Epithelial cell of proximal tubule (primary cell): ENCODE results near the gene TMEM196. TPM values are rescaled to one million over a fixed set of nuclear protein-coding genes. Genes with fewer than 3 reads are reported as not detected.

ENCODE experiments used
- DNase-seq: peaks from one replicate; pipeline ENCODE4 v3.0.0-alpha.2; 2011; ENCODE audit warnings: low read depth
- H3K4me3 ChIP-seq: 2 replicates; pipeline ENCODE4 v1.5.1; 2011; ENCODE audit warnings: low read depth, mild to moderate bottlenecking, low read length
- CTCF ChIP-seq: conservative IDR thresholded peaks from 2 replicates; pipeline ENCODE4 v1.5.1; 2012; ENCODE audit warnings: low read depth, mild to moderate bottlenecking, low read length
- total RNA-seq: library from RNA; depleted of rRNA; stranded (reverse); fragments of >200 nt; gene quantifications from 2 replicates; pipeline ENCODE4 v1.2.3, GENCODE V29; 2015

The TMEM196 gene
- total RNA-seq, result not detected in 2 replicates

DNA sequence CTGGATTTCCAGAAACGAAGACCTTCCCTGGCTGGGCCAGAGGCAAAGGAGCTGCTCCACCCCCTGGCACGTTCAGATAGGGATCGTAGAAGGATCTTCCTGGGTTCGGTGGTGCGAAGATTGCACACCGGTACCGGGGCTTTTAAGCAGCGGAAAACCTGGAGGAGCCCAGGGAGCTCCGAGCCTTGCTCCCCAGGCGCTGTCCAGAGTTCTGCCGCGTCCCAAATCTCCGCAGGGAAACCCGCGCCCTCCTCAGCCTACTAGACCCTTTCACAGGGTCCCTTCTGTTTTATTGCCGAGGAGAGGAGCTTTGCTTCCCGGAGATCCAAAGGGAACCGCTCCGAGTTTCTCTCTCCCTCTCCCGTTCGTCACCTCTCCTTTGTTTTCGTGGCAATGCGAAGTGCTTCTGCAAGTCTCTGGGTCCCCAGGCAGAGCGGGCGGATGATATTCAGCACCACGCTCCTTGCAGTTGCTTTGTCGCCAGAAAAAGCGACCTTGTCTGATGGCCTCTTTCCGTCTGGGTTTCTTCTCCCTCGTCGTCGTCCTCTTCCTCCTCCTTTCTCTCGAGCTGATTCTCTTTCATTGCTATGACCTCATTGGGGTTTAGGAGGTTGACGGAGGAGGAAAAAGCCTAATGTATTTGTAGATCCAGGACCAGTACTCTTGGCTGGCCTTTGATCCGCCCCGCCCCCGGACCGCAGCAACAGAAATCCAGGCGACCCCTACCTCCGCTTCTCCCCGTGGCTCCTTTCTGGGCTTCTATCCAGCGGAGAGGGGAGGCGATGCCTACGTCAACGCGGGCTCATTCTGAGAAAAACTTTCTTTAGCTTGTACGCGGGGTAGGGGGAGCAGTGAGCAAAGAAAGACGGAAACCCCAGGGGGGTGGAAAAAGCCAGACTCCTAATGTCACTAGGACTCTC is at the start of gene TMEM196:
TMEM196 (minus strand) TSS at position 777 of the 920 bp plus-strand sequence. CDS start 921 bp downstream, outside the sequence.
- TF ChIP-seq CTCF, result no peak
- H3K4me3 ChIP-seq, result peak within 1 kb of the TSS; percentile 61
- no peak for DNase-seq

DNA sequence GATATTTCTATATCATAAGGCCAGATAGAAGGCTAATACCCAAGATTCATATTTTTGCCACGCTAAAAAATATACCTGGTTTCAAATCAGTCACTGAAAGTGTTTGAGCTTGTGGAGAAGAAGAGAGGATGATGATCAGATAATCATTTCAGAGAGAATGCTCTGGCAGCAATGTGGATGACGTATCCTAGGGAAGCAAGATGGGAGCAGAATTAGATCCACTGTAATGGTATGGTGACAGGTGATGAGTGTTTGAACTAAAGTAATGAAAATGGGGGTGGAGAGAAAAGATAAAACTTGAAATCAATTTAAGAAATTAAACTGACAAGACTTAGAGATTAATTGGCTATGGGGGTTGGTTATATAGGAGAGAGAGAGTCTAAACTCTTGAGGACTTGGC is 42.7 kb upstream of the TMEM196 start:
- DNase-seq, result no peak
- H3K4me3 ChIP-seq, result no peak overlapping the region
- no peak for TF ChIP-seq CTCF

DNA sequence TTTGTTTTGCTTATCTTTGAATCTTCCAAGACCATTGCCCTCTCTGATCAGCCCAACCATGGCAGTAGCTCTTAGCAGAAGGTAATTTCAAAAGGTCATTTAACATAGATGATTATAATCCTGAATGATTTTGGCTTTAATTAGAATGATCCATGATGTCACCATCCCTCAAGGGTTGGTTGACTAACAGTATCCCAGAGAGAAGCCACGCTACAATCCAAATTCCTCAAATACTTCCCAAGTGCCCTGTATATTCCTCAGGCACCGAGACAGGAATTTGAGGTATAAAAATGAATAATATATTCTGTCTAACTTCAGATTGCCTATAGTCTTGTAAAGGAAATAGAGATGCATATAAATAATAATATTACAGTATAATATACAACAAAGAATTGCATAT is 42.1 kb upstream of the TMEM196 start:
- no peak for TF ChIP-seq CTCF
- no peak for DNase-seq

GRCh38 chr7:19814776-19815175 is 41.4 kb upstream of the TMEM196 start:
- TF ChIP-seq CTCF, result no peak
- no peak overlapping the region for H3K4me3 ChIP-seq
- no peak for DNase-seq

More for the DNA sequence above, 42.1 kb upstream of the TMEM196 start:
- H3K4me3 ChIP-seq, result no peak overlapping the region

GRCh38 chr7:19811386-19811785 is 38.0 kb upstream of the TMEM196 start:
- no peak for TF ChIP-seq CTCF
- no peak overlapping the region for H3K4me3 ChIP-seq
- DNase-seq, result no peak

GRCh38 chr7:19798986-19799385 is 25.6 kb upstream of the TMEM196 start:
- no peak for TF ChIP-seq CTCF
- no peak overlapping the region for H3K4me3 ChIP-seq
- DNase-seq, result no peak

GRCh38 chr7:19783541-19783940 is 10.1 kb upstream of the TMEM196 start:
- peak; percentile 29 for DNase-seq
- H3K4me3 ChIP-seq, result no peak overlapping the region
- TF ChIP-seq CTCF, result no peak
